OCI-LY7 (cell line): ENCODE results near the gene GULP1. TPM values are rescaled to one million over a fixed set of nuclear protein-coding genes. Genes with fewer than 3 reads are reported as not detected.

Experiments used
- BruUV-seq: library from RNA; stranded (reverse); fragments of 400-500 nt; replicated peaks from 2 replicates; lab custom pipeline; 2021; lab: Mats Ljungman, UMichigan
- CTCF ChIA-PET: fragments of 300-600 bp; sonication (Branson Sonifier 250); formaldehyde crosslinking; loops from one replicate; lab custom pipeline; 2022; ENCODE audit warnings: antibody characterized with exemption; ENCODE audit not compliant: unreplicated experiment; lab: Charles Lee
- POLR2A ChIA-PET: fragments of 300-600 bp; sonication (Branson Sonifier 250); formaldehyde crosslinking; loops from one replicate; lab custom pipeline; 2022; ENCODE audit warnings: antibody characterized with exemption; lab: Charles Lee
- DNase-seq: peaks from one replicate; pipeline ENCODE4 v3.0.0-alpha.2; 2015; ENCODE audit warnings: low spot score
- H2AFZ ChIP-seq: fragments of 200-600 bp; sonication (generic), shearing (Covaris generic); 2 replicates; pipeline ENCODE4 v1.6.1; 2014; ENCODE audit warnings: mild to moderate bottlenecking, antibody characterized with exemption, low read length, moderate library complexity
- H3K27ac ChIP-seq: fragments of 200-600 bp; sonication (generic); 2 replicates; pipeline ENCODE4 v1.5.1; 2014; ENCODE audit warnings: mixed run types, low read depth, mild to moderate bottlenecking, moderate library complexity, low read length, inconsistent platforms; ENCODE audit not compliant: poor library complexity, severe bottlenecking
- H3K36me3 ChIP-seq: fragments of 200-600 bp; sonication (generic); 2 replicates; pipeline ENCODE4 v1.6.1; 2014; ENCODE audit warnings: mild to moderate bottlenecking, antibody characterized with exemption, low read length, moderate library complexity, mixed read lengths; ENCODE audit not compliant: insufficient read depth
- H3K4me1 ChIP-seq: fragments of 200-600 bp; sonication (generic); 2 replicates; pipeline ENCODE4 v1.5.1; 2014; ENCODE audit warnings: mild to moderate bottlenecking, low read length; ENCODE audit not compliant: insufficient read depth, poor library complexity, severe bottlenecking
- H3K4me2 ChIP-seq: fragments of 200-600 bp; sonication (generic); 2 replicates; pipeline ENCODE4 v1.6.1; 2014; ENCODE audit warnings: mild to moderate bottlenecking, low read length
- H3K4me3 ChIP-seq: fragments of 200-600 bp; sonication (generic); 2 replicates; pipeline ENCODE4 v1.5.1; 2014; ENCODE audit warnings: mild to moderate bottlenecking, low read depth, low read length; ENCODE audit not compliant: poor library complexity, severe bottlenecking
- H3K79me2 ChIP-seq: fragments of 200-600 bp; sonication (generic); 2 replicates; pipeline ENCODE4 v1.6.1; 2016; ENCODE audit warnings: low read depth, mild to moderate bottlenecking, low read length, moderate library complexity, mixed read lengths; ENCODE audit not compliant: insufficient read depth
- H3K9me2 ChIP-seq: fragments of 200-600 bp; sonication (generic); 2 replicates; pipeline ENCODE4 v1.6.1; 2016; ENCODE audit warnings: mild to moderate bottlenecking, low read length, mixed read lengths; ENCODE audit not compliant: insufficient read depth
- H3K9me3 ChIP-seq: fragments of 200-600 bp; sonication (generic); 2 replicates; pipeline ENCODE4 v1.6.1; 2014; ENCODE audit warnings: mild to moderate bottlenecking, mixed run types, low read length, mixed read lengths
- H4K20me1 ChIP-seq: fragments of 200-600 bp; sonication (generic); 2 replicates; pipeline ENCODE4 v1.6.1; 2014; ENCODE audit warnings: mild to moderate bottlenecking, antibody characterized with exemption, low read length, moderate library complexity, mixed read lengths; ENCODE audit not compliant: insufficient read depth
- CTCF ChIP-seq: fragments of 200-600 bp; sonication (generic); conservative IDR thresholded peaks from 2 replicates; pipeline ENCODE4 v1.5.1; 2014; ENCODE audit warnings: mild to moderate bottlenecking, antibody characterized with exemption, low read length, moderate library complexity, mixed read lengths
- EZH2phosphoT487 ChIP-seq: fragments of 200-600 bp; sonication (generic); IDR thresholded peaks from 2 replicates; pipeline ENCODE4 v1.6.1; 2018; ENCODE audit warnings: low read depth, borderline replicate concordance, mild to moderate bottlenecking, mixed run types, antibody characterized with exemption, low read length, moderate library complexity, mixed read lengths
- intact Hi-C: fragments of 100-400 bp; cut with micrococcal nuclease; formaldehyde crosslinking; loops from one replicate; pipeline ENCODE4 v1.10.0; 2022; ENCODE audit not compliant: unreplicated experiment
- total RNA-seq, 2 experiments: library from RNA; depleted of rRNA in 1 of 2; stranded (reverse); fragments of >200 nt in 1 of 2; shearing (Covaris generic) in 1 of 2; gene quantifications; 2 replicates each; pipeline ENCODE4 v1.2.3, GENCODE V29; 2014 to 2022

GULP1 gene
- total RNA-seq, 2 experiments from 2014 or later = not detected

- CTCF ChIA-PET = no interaction called here
- H3K4me3 ChIP-seq = no peak overlapping the region
- BruUV-seq = no TSS peak
These were observed 148.3 kb downstream of the GULP1 start for GRCh38 chr2:188439986-188440385.

GRCh38 chr2:188440849-188441248 lies 149.2 kb downstream of the GULP1 start:
- no peak overlapping the region for H2AFZ ChIP-seq
- no TSS peak for BruUV-seq
- no peak for DNase-seq
- no peak overlapping the region for H3K27ac ChIP-seq
- H3K79me2 ChIP-seq = no peaks in the 10 kb centered on the region
- ChIA-PET POLR2A (no interaction called here), CTCF (no interaction called here)
- H3K4me2 ChIP-seq = no peak overlapping the region
- no peaks in the 10 kb centered on the region for H4K20me1 ChIP-seq
- H3K9me3 ChIP-seq = no peaks in the 10 kb centered on the region
- H3K4me1 ChIP-seq = no peaks in the 10 kb centered on the region
- intact Hi-C loops = no loop called here
- no peaks in the 10 kb centered on the region for H3K36me3 ChIP-seq
- TF ChIP-seq EZH2phosphoT487 (no peak), CTCF (no peak)
- H3K4me3 ChIP-seq = no peak overlapping the region
- no peaks in the 10 kb centered on the region for H3K9me2 ChIP-seq

More at GRCh38 chr2:188439986-188440385, 148.3 kb downstream of the GULP1 start:
- intact Hi-C loops = no loop called here
- Histone ChIP-seq H3K4me1 (no peaks in the 10 kb centered on the region), H2AFZ (no peak overlapping the region), H3K4me2 (no peak overlapping the region), H3K9me2 (no peaks in the 10 kb centered on the region), H3K27ac (no peak overlapping the region), H4K20me1 (no peaks in the 10 kb centered on the region), H3K36me3 (no peaks in the 10 kb centered on the region), H3K9me3 (no peaks in the 10 kb centered on the region), H3K79me2 (no peaks in the 10 kb centered on the region)
- no peak for DNase-seq
- TF ChIP-seq EZH2phosphoT487 (no peak), CTCF (no peak)
- POLR2A ChIA-PET = no interaction called here

DNA sequence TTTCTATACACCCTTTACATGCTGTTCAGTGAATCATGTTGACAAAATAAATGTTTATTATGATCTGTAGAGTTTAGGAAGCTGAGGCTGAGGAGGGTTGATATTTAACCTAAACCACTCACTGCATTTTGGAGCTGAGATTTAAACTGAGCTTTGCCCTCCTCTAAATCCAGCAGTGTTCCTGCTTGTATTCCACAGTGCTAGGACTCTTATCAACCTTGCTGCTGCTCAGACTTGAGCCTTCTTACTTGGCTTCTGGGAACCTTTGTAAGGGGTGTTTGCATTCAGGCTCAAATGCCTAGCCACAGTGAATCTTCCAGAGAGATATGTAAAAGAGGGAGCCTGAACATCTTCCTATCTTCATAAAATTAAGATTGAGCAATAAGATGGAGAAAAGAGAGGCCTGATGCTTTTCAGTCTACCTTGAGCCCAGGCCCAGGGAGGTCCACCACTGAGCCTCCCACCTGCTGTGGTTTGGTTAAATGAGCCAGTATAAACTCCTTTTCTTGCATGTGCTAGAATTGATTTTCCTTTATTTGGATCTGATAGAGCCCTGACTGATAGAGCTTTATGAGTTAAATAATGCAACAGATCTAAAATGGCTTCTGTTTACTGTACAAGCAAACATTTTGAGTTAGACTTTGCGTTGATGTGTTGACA lies 149.7 kb downstream of the GULP1 start:
- CTCF ChIA-PET = no interaction called here
- Histone ChIP-seq H3K27ac (no peak overlapping the region), H3K4me2 (no peak overlapping the region), H3K9me3 (no peaks in the 10 kb centered on the region), H3K4me1 (no peaks in the 10 kb centered on the region), H3K9me2 (no peaks in the 10 kb centered on the region), H4K20me1 (no peaks in the 10 kb centered on the region), H3K36me3 (no peaks in the 10 kb centered on the region), H3K79me2 (no peaks in the 10 kb centered on the region), H3K4me3 (no peak overlapping the region), H2AFZ (no peak overlapping the region)
- intact Hi-C loops = no loop called here
- no peak for DNase-seq
- POLR2A ChIA-PET = no interaction called here
- no peak for TF ChIP-seq CTCF
- TF ChIP-seq EZH2phosphoT487 = no peak
- BruUV-seq = no TSS peak
